ENCODE results near the gene SCAMP3. TPM values are rescaled to one million over a fixed set of nuclear protein-coding genes. Genes with fewer than 3 reads are reported as not detected.
A peak's percentile ranks its signal among the peaks of the same experiment; 100 is the strongest.
"Not testable (repeated sequence)": the region's sequence is repeated elsewhere in the genome, so short reads cannot be mapped to it uniquely, and the experiment has no call there.

The SCAMP3 gene
- total and polyA plus RNA-seq, 8 donors, result 7.0 to 48.4 (median 28.7) TPM

- H3K9me3 ChIP-seq, result no peaks in the 10 kb centered on the region
- no peak for TF ChIP-seq EP300 (IDR thresholded peaks at IDR 0.05)
- peak; percentile 54 to 94 (median 78) for TF ChIP-seq POLR2AphosphoS5 (IDR thresholded peaks at IDR 0.05)
- TF ChIP-seq POLR2A (IDR thresholded peaks at IDR 0.05), result no peak
- 15 to 19% (median 16%) methylated on average over 4 of the region's 4 CpGs for WGBS, 5 donors
- peaks cover 15 to 36% (median 33%) of the 10 kb centered on the region in 4 donors for H3K36me3 ChIP-seq
- H3K27me3 ChIP-seq, result no peaks in the 10 kb centered on the region
- peak overlapping the region in 4 of 5 donors; percentile 33 to 75 (median 56) for H3K27ac ChIP-seq
- intact Hi-C loops (cut with DNase I; ENCODE audit: low total_unique reads), result no loop called here
- DNase-seq, result peak; percentile 80 to 93
- H3K4me1 ChIP-seq, result peaks cover 30 to 56% (median 46%) of the 10 kb centered on the region in 4 donors
- peak overlapping the region; percentile 35 to 49 (median 47) for H3K4me3 ChIP-seq
Measured at GRCh38 chr1:155241069-155241679, 21.0 kb downstream of the SCAMP3 start.

GRCh38 chr1:155236451-155236850, 25.7 kb downstream of the SCAMP3 start:
- no peak overlapping the region for H3K27ac ChIP-seq
- no peaks in the 10 kb centered on the region for H3K27me3 ChIP-seq
- 75 to 84% (median 82%) methylated on average over 5 of the region's 5 CpGs for WGBS, 5 donors
- TF ChIP-seq POLR2AphosphoS5 (IDR thresholded peaks at IDR 0.05) (no peak), POLR2A (IDR thresholded peaks at IDR 0.05) (no peak), CTCF (IDR thresholded peaks at IDR 0.05) (no peak), EP300 (IDR thresholded peaks at IDR 0.05) (no peak)
- peaks cover 22 to 47% (median 45%) of the 10 kb centered on the region in 4 donors for H3K36me3 ChIP-seq
- no peaks in the 10 kb centered on the region for H3K9me3 ChIP-seq
- intact Hi-C loops (cut with DNase I; ENCODE audit: low total_unique reads), result no loop called here
- DNase-seq, result no peak
- peaks cover 15 to 30% (median 26%) of the 10 kb centered on the region in 4 donors for H3K4me1 ChIP-seq
- no peak overlapping the region for H3K4me3 ChIP-seq

- H3K9me3 ChIP-seq; H3K4me3 ChIP-seq; H3K27me3 ChIP-seq; H3K27ac ChIP-seq; intact Hi-C loops (cut with DNase I; ENCODE audit: low total_unique reads); DNase-seq: not testable (repeated sequence)
- Histone ChIP-seq H3K4me1 (peaks cover 7 to 20% (median 17%) of the 10 kb centered on the region in 4 donors), H3K36me3 (peaks cover 22 to 47% (median 45%) of the 10 kb centered on the region in 4 donors)
- 88 to 98% (median 91%) methylated on average over 5 to 8 of the region's 9 CpGs for WGBS, 5 donors
Measured at GRCh38 chr1:155235375-155235774, 26.8 kb downstream of the SCAMP3 start.

- H3K9me3 ChIP-seq; DNase-seq; intact Hi-C loops (cut with DNase I; ENCODE audit: low total_unique reads); H3K27me3 ChIP-seq; H3K4me3 ChIP-seq; H3K27ac ChIP-seq: not testable (repeated sequence)
- peaks cover 22 to 33% (median 32%) of the 10 kb centered on the region in 4 donors for H3K36me3 ChIP-seq
- WGBS, 5 donors, result 86 to 100% (median 95%) methylated on average over 1 to 2 of the region's 5 CpGs; no CpG with 5 or more reads in 1 of the 5 donors
- peaks cover 3 to 13% (median 7%) of the 10 kb centered on the region in 4 donors for H3K4me1 ChIP-seq
Measured at GRCh38 chr1:155233502-155233901, 28.7 kb downstream of the SCAMP3 start.

GRCh38 chr1:155232001-155232978, 29.9 kb downstream of the SCAMP3 start:
- peaks cover 15 to 23% (median 23%) of the 10 kb centered on the region in 4 donors for H3K36me3 ChIP-seq
- H3K9me3 ChIP-seq; H3K27me3 ChIP-seq; intact Hi-C loops (cut with DNase I; ENCODE audit: low total_unique reads); H3K4me3 ChIP-seq: not testable (repeated sequence)
- DNase-seq, result peak; percentile 47 to 74
- H3K27ac ChIP-seq, result peak overlapping the region in 3 of 5 donors; percentile 35 to 62 (median 46)
- WGBS, 5 donors, result 38 to 52% (median 42%) methylated on average over 10 to 13 of the region's 13 CpGs
- peaks cover 8 to 20% (median 14%) of the 10 kb centered on the region in 4 donors for H3K4me1 ChIP-seq

- H3K4me3 ChIP-seq; H3K27me3 ChIP-seq; DNase-seq; H3K27ac ChIP-seq; H3K9me3 ChIP-seq; intact Hi-C loops (cut with DNase I; ENCODE audit: low total_unique reads): not testable (repeated sequence)
- peaks cover 13 to 29% (median 18%) of the 10 kb centered on the region in 4 donors for H3K4me1 ChIP-seq
- H3K36me3 ChIP-seq, result peaks cover 8 to 13% (median 13%) of the 10 kb centered on the region in 4 donors
- WGBS, 5 donors, result 61 to 92% (median 71%) methylated on average over 3 of the region's 3 CpGs
Measured at GRCh38 chr1:155231302-155231701, 30.9 kb downstream of the SCAMP3 start.

Data from stomach (tissue), 9 donors.